Measurements from ENCODE around the gene USP12. TPM values are rescaled to one million over a fixed set of nuclear protein-coding genes. Genes with fewer than 3 reads are reported as not detected.
A peak's percentile ranks its signal among the peaks of the same experiment; 100 is the strongest.

The USP12 gene
- total and polyA plus RNA-seq, 3 donors from 2014 or later: 24.3 to 30.2 (median 26.1) TPM

DNA sequence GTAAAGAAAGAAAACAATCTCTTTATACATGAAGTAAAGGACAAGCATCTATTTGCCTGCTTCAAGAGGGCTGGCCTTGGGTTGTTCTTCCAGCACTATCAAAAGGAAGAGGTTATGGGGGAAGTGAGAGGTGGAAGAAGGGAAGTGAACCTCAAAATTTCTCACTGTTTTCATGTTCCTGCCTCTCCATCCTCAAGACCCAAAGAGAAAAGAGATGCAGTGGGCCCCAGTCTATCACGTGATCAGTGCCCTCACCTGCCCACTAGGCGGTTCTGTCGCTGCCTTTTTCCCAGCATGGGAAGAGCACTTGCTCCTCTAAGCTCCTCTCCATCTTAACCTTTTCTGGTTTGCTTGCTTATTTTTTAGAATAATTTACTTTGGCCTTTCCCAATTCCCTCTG lies 6.2 kb upstream of the USP12 start:
- Histone ChIP-seq H3K4me1 (no peaks in the 10 kb centered on the region), H3K27me3 (no peaks in the 10 kb centered on the region), H3K36me3 (ENCODE audit: low read depth, missing control alignments) (no peaks in the 10 kb centered on the region), H3K27ac (no peak overlapping the region), H3K4me3 (no peak overlapping the region), H3K9me3 (no peaks in the 10 kb centered on the region)
- WGBS, 2 donors: 56 to 62% methylated on average over 3 of the region's 3 CpGs
- DNase-seq: no peak
- intact Hi-C loops (cut with DNase I; ENCODE audit: low total_unique reads): no loop called here
- TF ChIP-seq, protein P1, sequence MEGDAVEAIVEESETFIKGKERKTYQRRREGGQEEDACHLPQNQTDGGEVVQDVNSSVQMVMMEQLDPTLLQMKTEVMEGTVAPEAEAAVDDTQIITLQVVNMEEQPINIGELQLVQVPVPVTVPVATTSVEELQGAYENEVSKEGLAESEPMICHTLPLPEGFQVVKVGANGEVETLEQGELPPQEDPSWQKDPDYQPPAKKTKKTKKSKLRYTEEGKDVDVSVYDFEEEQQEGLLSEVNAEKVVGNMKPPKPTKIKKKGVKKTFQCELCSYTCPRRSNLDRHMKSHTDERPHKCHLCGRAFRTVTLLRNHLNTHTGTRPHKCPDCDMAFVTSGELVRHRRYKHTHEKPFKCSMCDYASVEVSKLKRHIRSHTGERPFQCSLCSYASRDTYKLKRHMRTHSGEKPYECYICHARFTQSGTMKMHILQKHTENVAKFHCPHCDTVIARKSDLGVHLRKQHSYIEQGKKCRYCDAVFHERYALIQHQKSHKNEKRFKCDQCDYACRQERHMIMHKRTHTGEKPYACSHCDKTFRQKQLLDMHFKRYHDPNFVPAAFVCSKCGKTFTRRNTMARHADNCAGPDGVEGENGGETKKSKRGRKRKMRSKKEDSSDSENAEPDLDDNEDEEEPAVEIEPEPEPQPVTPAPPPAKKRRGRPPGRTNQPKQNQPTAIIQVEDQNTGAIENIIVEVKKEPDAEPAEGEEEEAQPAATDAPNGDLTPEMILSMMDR (IDR thresholded peaks at IDR 0.05): no peak
- no peak for TF ChIP-seq POLR2A (IDR thresholded peaks at IDR 0.05)

GRCh38 chr13:27176470-27177410 lies 5.1 kb upstream of the USP12 start:
- no peaks in the 10 kb centered on the region for H3K4me1 ChIP-seq
- no peaks in the 10 kb centered on the region for H3K9me3 ChIP-seq
- intact Hi-C loops (cut with DNase I; ENCODE audit: low total_unique reads): no loop called here
- H3K4me3 ChIP-seq: no peak overlapping the region
- H3K36me3 ChIP-seq (ENCODE audit: low read depth, missing control alignments): no peaks in the 10 kb centered on the region
- WGBS, 2 donors: 68 to 79% methylated on average over 8 of the region's 8 CpGs
- TF ChIP-seq, protein P1 (IDR thresholded peaks at IDR 0.05): no peak
- TF ChIP-seq POLR2A (IDR thresholded peaks at IDR 0.05): no peak
- H3K27me3 ChIP-seq: no peaks in the 10 kb centered on the region
- H3K27ac ChIP-seq: no peak overlapping the region
- DNase-seq: no peak

GRCh38 chr13:27174766-27175455 lies 3.3 kb upstream of the USP12 start:
- Histone ChIP-seq H3K9me3 (no peaks in the 10 kb centered on the region), H3K36me3 (ENCODE audit: low read depth, missing control alignments) (no peaks in the 10 kb centered on the region), H3K4me3 (no peak overlapping the region), H3K27me3 (no peaks in the 10 kb centered on the region), H3K4me1 (peaks cover 7% of the 10 kb centered on the region), H3K27ac (no peak overlapping the region)
- no peak for DNase-seq
- intact Hi-C loops (cut with DNase I; ENCODE audit: low total_unique reads): no loop called here
- WGBS, 2 donors: 82 to 84% methylated on average over 6 of the region's 6 CpGs
- TF ChIP-seq, protein P1 (IDR thresholded peaks at IDR 0.05): no peak
- TF ChIP-seq POLR2A (IDR thresholded peaks at IDR 0.05): no peak

DNA sequence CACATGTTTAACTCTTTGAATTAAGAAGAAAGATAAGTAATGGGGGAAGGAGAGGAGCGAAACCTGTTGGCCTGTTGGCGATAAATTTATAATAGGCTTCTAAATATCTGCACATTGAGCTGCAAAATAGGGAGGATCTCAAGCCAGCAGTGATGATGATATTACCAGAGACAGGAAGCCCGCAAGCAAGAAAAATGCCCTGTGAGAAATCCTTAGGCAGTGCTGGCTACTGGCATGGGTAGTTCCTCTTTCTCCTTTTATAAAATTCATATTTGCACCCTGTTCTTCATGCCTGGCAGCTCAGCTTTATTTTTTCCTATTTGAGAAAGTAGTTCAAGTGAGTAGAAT lies 858 bp upstream of the USP12 start:
- no peaks in the 10 kb centered on the region for H3K27me3 ChIP-seq

More for the DNA sequence above, 858 bp upstream of the USP12 start:
- TF ChIP-seq, protein P1 (IDR thresholded peaks at IDR 0.05): no peak
- no peak for TF ChIP-seq POLR2A (IDR thresholded peaks at IDR 0.05)
- WGBS, 2 donors: 7 to 8% methylated on average over 3 of the region's 3 CpGs
- intact Hi-C loops (cut with DNase I; ENCODE audit: low total_unique reads): no loop called here
- peak; percentile 33 for DNase-seq
- Histone ChIP-seq H3K36me3 (ENCODE audit: low read depth, missing control alignments) (no peaks in the 10 kb centered on the region), H3K27ac (peak overlapping the region; percentile 61 to 96), H3K9me3 (no peaks in the 10 kb centered on the region), H3K4me3 (peak overlapping the region; percentile 81 to 87), H3K4me1 (peaks cover 12% of the 10 kb centered on the region)
